Duodenal mucosa (tissue), 2 donors: ENCODE measurements around the gene MACROD2.
"Not testable (repeated sequence)": the region's sequence is repeated elsewhere in the genome, so short reads cannot be mapped to it uniquely, and the experiment has no call there.

Source experiments
- H3K27ac ChIP-seq: one replicate; pipeline ENCODE4 v1.7.0; 2013; ENCODE audit warnings: low read depth, low read length
- H3K27me3 ChIP-seq, 2 donors: one replicate each; pipeline ENCODE4 v1.7.0; 2013; ENCODE audit warnings: low read length in 2 of 2, control low read depth in 1 of 2; ENCODE audit not compliant: insufficient read depth in 2 of 2, control insufficient read depth in 1 of 2
- H3K36me3 ChIP-seq, 2 donors: one replicate each; pipeline ENCODE4 v1.7.0; 2013; ENCODE audit warnings: low read length in 2 of 2, control low read depth in 1 of 2; ENCODE audit not compliant: insufficient read depth in 2 of 2, control insufficient read depth in 1 of 2
- H3K4me1 ChIP-seq, 2 donors: one replicate each; pipeline ENCODE4 v1.7.0; 2013; ENCODE audit warnings: low read length in 2 of 2, control low read depth in 1 of 2; ENCODE audit not compliant: insufficient read depth in 2 of 2, control insufficient read depth in 1 of 2
- H3K4me3 ChIP-seq, 2 donors: one replicate each; pipeline ENCODE4 v1.7.0; 2013; ENCODE audit warnings: low read length in 2 of 2, low read depth in 1 of 2
- H3K9ac ChIP-seq, 2 donors: one replicate each; pipeline ENCODE4 v1.7.0; 2013; ENCODE audit warnings: low read length in 2 of 2, low read depth in 1 of 2
- H3K9me3 ChIP-seq, 2 donors: one replicate each; pipeline ENCODE4 v1.7.0; 2013; ENCODE audit warnings: low read length in 2 of 2, control low read depth in 1 of 2; ENCODE audit not compliant: control insufficient read depth in 1 of 2

Gene MACROD2

GRCh38 chr20:15805154-15805553 lies 1809.8 kb downstream of the MACROD2 start:
- H3K36me3 ChIP-seq = no peaks in the 10 kb centered on the region
- H3K27me3 ChIP-seq = no peaks in the 10 kb centered on the region
- H3K4me3 ChIP-seq = no peak overlapping the region
- no peak overlapping the region for H3K27ac ChIP-seq
- H3K9ac ChIP-seq = no peak overlapping the region
- no peaks in the 10 kb centered on the region for H3K9me3 ChIP-seq
- H3K4me1 ChIP-seq = no peaks in the 10 kb centered on the region

DNA sequence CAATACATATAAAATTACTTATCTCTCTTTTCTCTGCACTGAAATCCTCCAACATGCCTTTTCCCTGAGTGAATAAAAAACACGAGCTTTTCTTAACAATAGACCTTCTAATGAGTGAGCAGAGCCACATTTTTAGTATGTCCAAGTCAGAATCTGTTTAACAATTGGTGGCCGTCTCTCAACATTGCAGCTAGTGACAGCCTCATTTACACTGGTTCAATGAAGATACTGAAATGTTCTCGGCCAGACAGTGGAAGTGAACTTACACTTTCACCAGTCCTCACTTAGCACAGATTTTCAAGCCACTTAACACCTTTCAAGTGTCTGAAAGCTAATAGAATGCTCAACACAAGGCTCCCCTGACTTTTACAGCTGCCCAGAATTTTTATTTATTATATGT lies 1810.8 kb downstream of the MACROD2 start:
- H3K9ac ChIP-seq = no peak overlapping the region
- no peaks in the 10 kb centered on the region for H3K36me3 ChIP-seq
- H3K9me3 ChIP-seq = no peaks in the 10 kb centered on the region
- no peaks in the 10 kb centered on the region for H3K27me3 ChIP-seq
- H3K27ac ChIP-seq = no peak overlapping the region
- no peaks in the 10 kb centered on the region for H3K4me1 ChIP-seq
- no peak overlapping the region for H3K4me3 ChIP-seq

DNA sequence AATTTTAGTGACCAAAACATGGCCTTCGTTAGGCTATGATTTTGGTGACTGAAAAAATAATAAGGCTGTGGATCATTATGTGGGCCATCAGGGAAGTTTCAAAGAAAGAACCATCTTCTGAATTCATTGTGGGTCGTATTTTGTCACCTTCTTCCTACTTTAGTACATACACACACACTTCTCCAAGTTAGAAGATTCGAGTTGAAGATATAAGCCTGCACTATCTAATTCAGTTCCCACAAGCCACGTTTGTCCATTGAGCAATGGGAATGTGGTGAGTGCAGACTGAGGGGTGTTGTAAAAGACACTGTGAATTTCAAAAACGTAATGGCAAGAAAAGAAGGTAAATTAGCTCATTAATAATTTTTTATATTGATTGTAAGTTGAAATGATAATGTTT lies 1812.0 kb downstream of the MACROD2 start:
- H3K36me3 ChIP-seq = no peaks in the 10 kb centered on the region
- no peaks in the 10 kb centered on the region for H3K9me3 ChIP-seq
- H3K9ac ChIP-seq = no peak overlapping the region
- H3K4me1 ChIP-seq = no peaks in the 10 kb centered on the region
- H3K27ac ChIP-seq = no peak overlapping the region
- no peaks in the 10 kb centered on the region for H3K27me3 ChIP-seq
- H3K4me3 ChIP-seq = no peak overlapping the region

GRCh38 chr20:15807771-15808170 lies 1812.5 kb downstream of the MACROD2 start:
- H3K36me3 ChIP-seq, H3K27me3 ChIP-seq, H3K9ac ChIP-seq, H3K4me3 ChIP-seq, H3K9me3 ChIP-seq, H3K27ac ChIP-seq, H3K4me1 ChIP-seq: not testable (repeated sequence)

DNA sequence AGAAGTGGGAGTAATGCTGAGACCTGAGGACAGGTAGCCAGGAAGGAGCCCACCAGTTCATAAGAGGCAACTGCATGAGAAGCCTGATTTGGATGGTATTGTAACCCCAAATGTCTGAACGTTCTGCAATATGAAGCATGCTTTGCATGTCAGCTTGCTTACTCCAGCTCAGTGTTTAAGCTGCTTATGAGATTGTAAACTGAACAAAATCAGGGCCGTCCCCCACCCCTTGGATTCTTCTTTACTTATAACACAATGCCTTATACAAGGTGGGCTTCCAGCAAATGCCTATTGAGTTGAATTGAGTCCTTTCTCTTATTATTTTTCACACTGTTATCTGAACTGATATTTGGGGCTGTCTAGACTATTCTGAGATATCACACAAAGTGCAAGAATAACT lies 1816.6 kb downstream of the MACROD2 start:
- Histone ChIP-seq H3K4me1 (no peaks in the 10 kb centered on the region), H3K27ac (no peak overlapping the region), H3K4me3 (no peak overlapping the region), H3K27me3 (no peaks in the 10 kb centered on the region), H3K9me3 (no peaks in the 10 kb centered on the region), H3K36me3 (no peaks in the 10 kb centered on the region), H3K9ac (no peak overlapping the region)

- Histone ChIP-seq H3K27ac (no peak overlapping the region), H3K36me3 (no peaks in the 10 kb centered on the region), H3K9me3 (no peaks in the 10 kb centered on the region), H3K27me3 (no peaks in the 10 kb centered on the region), H3K4me1 (no peaks in the 10 kb centered on the region), H3K4me3 (no peak overlapping the region), H3K9ac (no peak overlapping the region)
Observed at GRCh38 chr20:15812696-15813095, 1817.4 kb downstream of the MACROD2 start.

GRCh38 chr20:15814360-15814759 lies 1819.0 kb downstream of the MACROD2 start:
- Histone ChIP-seq H3K27me3 (no peaks in the 10 kb centered on the region), H3K9ac (no peak overlapping the region), H3K4me3 (no peak overlapping the region), H3K4me1 (no peaks in the 10 kb centered on the region), H3K9me3 (no peaks in the 10 kb centered on the region), H3K27ac (no peak overlapping the region), H3K36me3 (no peaks in the 10 kb centered on the region)

- Histone ChIP-seq H3K9me3 (no peaks in the 10 kb centered on the region), H3K4me1 (no peaks in the 10 kb centered on the region), H3K4me3 (no peak overlapping the region), H3K27me3 (no peaks in the 10 kb centered on the region), H3K36me3 (no peaks in the 10 kb centered on the region), H3K9ac (no peak overlapping the region), H3K27ac (no peak overlapping the region)
Observed at GRCh38 chr20:15814911-15815310, 1819.6 kb downstream of the MACROD2 start.

- no peaks in the 10 kb centered on the region for H3K36me3 ChIP-seq
- H3K27ac ChIP-seq = no peak overlapping the region
Observed at GRCh38 chr20:15817351-15817750, 1822.0 kb downstream of the MACROD2 start.

GRCh38 chr20:15818651-15819071 lies 1823.3 kb downstream of the MACROD2 start:
- Histone ChIP-seq H3K4me3 (no peak overlapping the region), H3K27me3 (no peaks in the 10 kb centered on the region), H3K36me3 (no peaks in the 10 kb centered on the region), H3K27ac (no peak overlapping the region), H3K4me1 (no peaks in the 10 kb centered on the region), H3K9me3 (no peaks in the 10 kb centered on the region), H3K9ac (no peak overlapping the region)

More at GRCh38 chr20:15817351-15817750, 1822.0 kb downstream of the MACROD2 start:
- Histone ChIP-seq H3K27me3 (no peaks in the 10 kb centered on the region), H3K4me1 (no peaks in the 10 kb centered on the region), H3K9ac (no peak overlapping the region), H3K9me3 (no peaks in the 10 kb centered on the region), H3K4me3 (no peak overlapping the region)

DNA sequence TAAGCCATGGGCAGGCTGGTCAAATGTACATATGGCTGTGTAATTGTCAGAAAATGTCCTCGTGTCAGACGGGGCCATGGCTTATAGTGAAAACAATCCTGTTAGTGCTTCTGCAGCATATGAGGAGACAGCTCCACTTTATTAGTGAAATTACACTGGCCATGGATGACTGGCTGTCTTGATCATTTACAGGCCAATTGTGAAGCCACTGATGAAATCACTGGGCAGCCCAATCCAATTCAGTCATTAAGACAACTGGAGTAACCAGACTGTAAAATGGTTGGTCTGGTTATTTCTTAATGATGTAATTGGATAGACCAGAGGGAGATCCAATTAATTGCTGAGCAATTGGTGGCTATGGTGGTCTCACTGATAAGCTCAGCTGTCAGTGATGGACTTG lies 1828.4 kb downstream of the MACROD2 start:
- no peak overlapping the region for H3K9ac ChIP-seq

More for the DNA sequence above, 1828.4 kb downstream of the MACROD2 start:
- Histone ChIP-seq H3K4me3 (no peak overlapping the region), H3K9me3 (no peaks in the 10 kb centered on the region), H3K4me1 (no peaks in the 10 kb centered on the region), H3K36me3 (no peaks in the 10 kb centered on the region), H3K27ac (no peak overlapping the region), H3K27me3 (no peaks in the 10 kb centered on the region)
